HG02610 (cell line): Measurements from ENCODE around the gene ASTN2.
"Not testable (repeated sequence)": the region's sequence is repeated elsewhere in the genome, so short reads cannot be mapped to it uniquely, and the experiment has no call there.

Source experiments
- ATAC-seq: cut with Tn5 transposase; IDR thresholded peaks from one replicate; pipeline ENCODE4 v1.9.1; 2021; ENCODE audit warnings: mild to moderate bottlenecking, moderate library complexity; ENCODE audit not compliant: unreplicated experiment

Gene ASTN2

DNA sequence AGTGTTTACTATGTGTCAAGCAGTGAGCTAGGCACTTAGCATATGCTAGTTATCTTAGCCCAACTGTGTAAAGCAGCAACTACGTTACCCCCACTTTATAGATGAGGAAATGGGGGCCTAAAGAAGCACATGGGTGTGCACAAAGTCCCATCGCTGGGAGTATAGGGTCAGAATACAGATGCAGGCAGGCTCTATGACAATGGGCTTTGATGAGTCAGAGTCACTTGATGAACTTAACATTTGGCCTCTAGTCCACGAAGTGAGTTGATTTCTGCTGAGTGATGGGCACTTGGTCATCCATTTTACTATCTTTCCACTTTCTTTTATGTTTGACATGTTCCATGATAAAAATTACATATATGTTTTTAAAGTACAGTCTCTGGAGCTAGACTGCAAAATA, 523.4 kb downstream of the ASTN2 start:
- no peak for ATAC-seq

DNA sequence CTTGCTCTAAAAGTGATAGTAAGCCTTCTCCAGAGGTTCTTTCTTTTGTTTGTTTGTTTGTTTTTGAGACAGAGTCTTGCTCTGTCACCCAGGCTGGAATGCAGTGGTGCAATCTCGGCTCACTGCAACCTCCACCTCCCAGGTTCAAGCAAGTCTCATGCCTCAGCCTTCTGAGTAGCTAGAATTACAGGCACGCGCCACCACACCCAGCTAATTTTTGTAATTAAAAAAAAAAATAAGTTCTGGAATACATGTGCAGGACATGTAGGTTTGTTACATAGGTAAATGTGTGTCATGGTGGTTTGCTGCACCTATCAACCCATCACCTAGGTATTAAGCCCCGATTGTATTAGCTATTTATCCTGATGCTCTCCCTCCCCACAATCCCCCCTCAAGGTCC, 526.4 kb downstream of the ASTN2 start:
- ATAC-seq, result not testable (repeated sequence)

DNA sequence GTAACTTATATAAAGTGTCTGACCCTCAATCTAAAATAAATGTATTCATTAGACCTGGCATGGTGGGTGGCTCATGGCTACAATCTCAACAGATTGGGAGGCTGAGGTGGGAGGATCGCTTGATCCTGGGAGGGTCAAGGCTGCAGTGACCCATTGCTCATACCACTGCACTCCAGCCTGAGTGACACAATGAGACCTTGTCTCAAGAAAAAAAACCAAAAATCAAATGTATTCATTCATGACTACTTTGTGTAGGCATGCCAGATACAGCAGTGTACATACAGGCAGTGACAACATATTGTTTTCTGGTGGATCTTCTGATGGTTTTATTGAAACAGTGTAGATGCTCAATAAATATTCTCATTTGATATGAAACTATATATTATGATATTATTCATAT, 526.8 kb downstream of the ASTN2 start:
- ATAC-seq, result no peak

DNA sequence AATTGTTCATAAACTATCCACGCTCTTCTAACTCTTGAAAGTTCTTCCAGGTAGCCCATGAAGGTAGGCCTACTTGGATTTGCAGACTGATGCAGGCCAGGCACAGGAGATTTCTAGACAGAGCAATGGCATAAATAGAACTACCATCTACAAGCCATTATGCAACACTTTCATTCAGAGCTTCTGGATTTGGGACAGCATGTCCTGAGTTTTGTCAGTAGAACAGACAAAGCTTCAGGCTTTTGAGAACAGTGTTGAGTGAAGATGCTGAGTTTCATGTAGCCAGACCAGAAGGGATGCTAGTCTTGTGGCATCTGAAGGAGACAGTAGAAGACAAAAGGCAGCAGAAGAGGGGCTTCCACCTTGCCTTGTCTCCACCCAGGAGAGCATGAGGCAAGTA, 531.2 kb downstream of the ASTN2 start:
- ATAC-seq, result no peak

DNA sequence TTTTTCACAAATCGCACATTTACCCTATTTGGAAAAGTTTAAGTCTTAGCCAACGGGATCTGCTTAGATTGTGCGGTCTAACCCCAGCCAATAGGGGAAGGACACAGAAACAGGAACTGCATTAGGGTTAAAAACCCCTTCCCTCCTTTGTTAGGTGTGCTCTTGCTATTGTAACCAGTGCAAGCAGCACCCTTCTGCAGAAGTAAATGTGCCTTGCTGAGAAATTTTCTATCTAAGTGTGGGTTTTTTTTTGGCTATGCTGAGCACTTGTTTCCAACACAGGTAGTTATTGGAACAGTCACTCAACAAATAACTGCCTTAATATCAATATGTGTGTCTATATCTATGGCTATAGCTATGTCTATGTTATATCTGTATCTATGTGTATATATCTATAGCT, 537.8 kb downstream of the ASTN2 start:
- ATAC-seq, result no peak

DNA sequence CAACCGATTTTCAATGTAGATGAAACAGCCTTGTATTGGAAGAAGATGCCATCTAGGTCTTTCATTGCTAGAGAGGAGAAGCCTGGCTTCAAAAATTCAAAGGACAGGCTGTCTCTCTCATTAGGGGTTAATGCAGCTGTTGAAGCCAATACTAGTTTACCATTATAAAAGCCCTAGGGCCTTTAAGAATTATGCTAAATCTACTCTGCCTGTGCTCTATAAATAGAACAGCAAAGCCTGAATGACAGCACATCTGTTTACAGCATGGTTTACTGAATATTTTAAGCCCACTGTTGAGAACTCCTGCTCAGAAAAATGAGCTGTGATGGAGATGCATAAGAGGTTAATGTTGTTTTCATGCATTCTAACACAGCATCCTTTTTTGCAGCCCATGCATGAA, 539.3 kb downstream of the ASTN2 start:
- no peak for ATAC-seq

DNA sequence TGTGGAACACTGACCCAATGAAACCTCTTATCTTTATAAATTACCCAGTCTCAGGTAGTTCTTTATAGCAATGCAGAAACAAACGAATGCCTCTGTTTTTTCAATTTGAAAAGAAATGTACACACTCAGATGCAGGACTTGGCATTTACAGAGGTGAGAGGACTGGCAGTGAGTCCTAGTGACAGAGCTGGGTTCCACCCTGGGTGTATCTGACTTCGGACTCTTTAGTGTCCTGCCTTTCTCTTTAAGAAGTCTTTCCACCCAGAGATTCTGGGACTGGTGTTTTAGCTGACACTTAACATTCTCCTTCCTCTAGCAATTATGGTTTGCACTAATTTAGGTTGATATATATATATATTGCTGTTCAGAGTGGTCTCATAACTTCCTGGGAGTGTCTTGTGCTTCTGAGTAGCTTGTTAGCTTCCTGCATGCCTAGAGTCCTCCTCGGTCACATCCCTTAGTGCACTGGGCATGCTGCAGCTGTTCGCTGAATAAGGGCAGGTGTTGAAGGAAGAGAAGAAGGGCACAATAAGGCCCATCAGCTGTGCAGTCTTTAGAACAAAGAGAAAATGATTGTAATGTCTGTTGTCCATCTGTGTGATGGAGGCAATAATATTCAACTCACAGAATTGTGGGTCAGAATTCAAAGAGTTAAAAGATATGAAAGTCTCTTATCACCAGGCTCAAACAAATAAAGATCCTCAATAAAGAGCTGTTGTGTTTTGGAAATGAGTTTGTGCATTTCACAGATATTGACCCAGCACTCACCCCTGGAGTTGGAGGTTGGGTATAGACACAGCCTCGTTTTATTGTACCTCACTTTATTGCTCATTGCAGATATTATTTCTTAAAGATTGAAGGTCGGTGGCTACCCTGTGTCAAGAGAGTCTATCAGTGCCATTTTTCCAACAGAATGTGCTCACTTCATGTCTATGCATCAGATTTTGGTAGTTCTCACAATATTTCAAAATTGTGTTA, 540.6 kb downstream of the ASTN2 start:
- ATAC-seq, result no peak

DNA sequence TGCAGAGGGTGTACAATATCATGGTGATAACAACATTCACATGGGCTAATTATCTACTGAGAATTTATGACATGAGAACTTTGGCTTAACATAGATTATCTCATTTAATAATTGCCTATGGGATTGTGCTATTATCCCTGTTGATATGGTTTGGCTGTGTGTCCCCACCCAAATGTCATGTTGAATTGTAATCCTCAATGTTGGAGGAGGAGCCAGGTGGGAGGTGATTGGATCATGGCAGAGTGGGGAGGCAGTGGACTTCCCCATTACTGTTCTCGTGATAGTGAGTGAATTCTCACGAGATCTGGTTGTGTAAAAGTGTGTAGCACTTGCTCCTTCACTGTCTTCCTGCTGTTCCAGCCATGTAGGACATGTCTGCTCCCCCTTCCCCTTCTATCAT, 541.4 kb downstream of the ASTN2 start:
- ATAC-seq, result no peak

DNA sequence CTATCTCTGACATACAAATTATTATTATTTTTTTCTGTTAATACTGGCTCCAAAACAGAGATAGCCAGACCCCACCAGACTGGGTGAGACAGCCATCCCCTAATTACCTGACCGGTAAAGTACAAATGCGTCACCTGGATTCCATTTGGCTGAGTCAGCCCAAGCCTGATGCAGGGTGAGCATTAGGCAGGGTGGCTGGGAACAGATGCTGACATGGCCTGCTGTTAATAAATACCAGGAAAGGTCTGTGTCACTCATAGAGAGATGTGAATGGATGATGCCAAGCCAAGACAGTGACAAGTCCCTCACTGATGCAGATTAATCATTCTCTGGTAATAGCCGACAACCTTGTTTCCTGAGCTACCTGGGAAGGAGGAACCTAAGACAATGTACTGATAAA, 544.3 kb downstream of the ASTN2 start:
- no peak for ATAC-seq

DNA sequence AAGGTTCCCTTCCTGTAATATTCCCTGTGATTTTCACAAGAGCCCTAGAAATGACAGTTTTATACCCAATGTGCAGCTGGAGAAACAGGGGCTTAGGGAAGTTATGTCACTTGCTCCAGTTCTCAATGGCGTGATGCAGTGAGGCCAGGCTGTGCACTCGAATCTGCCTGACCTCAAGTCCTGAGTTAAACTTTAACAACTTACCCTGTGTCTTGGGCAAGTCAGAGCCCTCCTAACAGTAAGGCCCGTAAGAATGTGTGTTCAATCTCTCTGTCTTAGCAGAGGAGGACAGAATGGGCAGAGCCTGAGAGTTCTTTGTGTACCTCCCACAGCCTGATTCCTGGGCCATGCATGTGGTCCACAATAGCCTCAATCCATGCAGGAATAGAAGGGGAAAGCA, 546.7 kb downstream of the ASTN2 start:
- no peak for ATAC-seq

DNA sequence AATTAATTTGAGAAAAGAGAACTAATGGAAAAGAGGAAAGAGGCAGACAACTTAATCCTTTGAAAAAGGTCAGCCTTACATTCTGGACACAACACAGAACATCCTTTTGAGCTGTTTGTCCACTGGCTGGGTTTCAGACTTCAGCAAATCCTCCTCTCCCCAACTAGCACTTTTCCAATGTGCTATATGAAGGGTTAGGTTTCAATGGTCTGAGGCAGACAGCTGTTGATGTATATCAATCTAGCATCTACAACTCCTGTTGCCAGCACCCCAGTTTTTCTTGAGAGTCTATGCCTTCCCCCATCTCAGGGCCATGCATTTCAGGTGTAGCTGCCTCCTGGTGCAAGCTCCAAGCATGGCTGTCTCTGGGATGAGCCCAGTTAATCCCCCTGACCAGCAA, 553.5 kb downstream of the ASTN2 start:
- no peak for ATAC-seq

DNA sequence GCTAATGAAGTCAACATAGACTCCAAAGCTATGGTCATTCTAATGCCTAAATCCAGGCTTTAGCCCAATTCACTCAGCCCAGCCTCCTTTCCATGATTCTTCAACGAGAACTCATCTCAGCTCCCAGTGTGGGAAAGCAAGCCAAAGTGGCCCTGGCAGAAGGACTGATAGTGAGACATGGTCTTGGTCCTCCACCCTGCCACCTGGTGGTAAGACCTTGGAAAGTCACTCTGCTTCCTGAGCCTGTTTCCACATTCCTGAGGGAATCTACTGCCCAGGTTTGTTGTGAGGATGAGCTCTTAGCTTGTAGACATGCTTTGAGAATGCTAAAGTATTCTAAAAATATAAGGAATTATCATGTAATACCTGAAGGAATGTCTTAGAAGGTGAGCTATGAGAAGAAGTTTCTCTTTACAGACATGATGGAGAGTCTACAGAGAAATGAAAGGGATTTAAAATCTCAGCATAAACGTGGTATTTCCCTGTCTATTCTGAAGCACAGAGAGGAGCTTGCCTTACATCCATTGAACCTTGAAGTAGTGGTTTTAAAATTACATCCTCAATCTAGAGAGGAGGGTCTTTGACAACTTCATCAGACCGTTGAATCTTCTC, 554.2 kb downstream of the ASTN2 start:
- ATAC-seq, result peak; percentile 61

DNA sequence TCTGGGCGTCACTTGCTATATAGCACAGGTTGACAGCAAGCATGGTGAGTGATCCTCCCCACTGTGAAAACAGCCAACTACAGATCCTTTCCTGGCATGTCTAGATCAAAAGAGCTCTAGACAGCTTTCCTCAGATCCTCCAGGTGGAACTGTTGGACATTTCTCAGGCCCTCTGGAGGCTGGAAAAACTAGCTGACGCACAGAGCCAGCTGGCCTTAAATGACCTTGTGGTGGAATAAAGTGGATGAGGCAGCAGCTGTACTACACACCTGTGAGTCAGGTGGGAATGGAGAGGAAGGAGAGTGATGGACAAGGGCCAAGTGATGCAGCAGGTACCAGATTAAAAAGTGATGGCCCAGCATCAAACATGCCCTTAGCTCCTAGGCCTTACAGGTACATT, 555.1 kb downstream of the ASTN2 start:
- no peak for ATAC-seq

DNA sequence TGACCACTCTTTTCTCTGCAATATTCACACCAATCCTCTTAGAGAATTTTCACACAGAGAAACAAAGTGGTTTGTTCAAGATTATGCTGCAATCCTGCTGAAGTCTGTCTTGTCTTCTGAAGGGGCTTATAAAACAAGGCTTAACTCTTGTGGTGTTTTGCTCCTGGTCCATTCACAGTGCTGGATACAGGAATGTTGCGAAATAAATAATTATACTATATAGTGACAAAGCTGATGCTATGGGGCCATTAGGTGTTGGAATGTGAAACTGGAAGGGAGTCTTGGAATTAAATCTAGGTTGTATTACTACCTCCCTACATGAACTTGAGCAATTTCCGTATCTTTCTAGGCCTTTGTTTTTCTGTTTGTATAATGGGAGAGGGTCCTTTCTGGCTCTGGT, 557.5 kb downstream of the ASTN2 start:
- no peak for ATAC-seq

DNA sequence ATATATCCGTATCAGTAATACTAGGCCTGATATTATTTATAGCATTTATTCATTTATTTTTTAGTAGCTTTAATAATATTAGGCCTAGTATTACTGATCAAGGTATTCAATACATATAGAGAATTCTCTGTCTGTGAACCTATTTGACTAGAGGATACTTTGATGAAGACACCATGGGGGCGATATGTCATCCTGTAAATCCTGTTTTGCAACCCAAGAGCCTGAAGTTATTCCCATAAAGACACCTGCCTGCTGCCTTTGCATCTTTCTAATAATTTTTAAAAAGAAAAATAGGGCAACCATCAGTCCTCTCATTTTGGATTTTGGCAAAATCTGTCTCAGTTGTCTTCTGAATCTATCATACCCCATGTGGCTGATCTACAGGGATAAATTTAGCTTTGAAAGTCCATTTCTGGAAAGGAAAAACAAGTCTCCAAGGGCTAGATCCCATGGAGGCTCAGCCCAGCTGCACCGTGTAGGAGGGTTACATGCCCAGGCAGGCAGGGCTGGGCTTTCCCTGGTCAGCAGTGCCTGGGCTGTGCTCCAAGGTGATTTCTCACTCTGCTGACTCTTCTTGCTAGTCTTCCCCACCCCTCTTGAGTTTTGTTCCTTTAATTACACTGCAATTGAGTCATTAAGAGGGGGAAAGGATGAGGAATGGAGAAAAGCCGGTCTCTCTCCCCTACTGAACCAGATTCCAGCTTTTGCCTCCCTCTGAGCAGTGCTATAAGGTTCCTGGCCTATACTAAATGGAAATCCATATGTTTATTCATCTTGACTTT, 558.8 kb downstream of the ASTN2 start:
- ATAC-seq, result no peak

DNA sequence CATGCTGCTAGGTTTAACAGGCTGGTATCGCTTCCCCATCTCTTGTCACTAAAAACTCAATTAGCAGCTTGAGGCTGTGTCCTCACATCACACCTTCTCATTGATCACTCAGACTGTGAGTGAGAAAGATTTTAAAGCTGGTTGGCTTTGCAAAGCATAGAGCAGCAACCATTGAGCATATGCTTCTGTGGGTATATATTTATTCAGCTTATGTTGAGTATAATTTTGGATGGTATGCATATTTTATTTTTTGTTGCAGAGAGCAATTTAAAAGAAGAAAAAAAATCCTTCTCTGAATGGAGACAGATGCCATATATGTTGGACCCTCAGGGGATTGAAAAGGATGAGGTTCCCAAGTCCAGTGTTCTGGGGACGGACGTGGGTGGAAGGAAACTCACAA, 565.1 kb downstream of the ASTN2 start:
- ATAC-seq, result no peak

DNA sequence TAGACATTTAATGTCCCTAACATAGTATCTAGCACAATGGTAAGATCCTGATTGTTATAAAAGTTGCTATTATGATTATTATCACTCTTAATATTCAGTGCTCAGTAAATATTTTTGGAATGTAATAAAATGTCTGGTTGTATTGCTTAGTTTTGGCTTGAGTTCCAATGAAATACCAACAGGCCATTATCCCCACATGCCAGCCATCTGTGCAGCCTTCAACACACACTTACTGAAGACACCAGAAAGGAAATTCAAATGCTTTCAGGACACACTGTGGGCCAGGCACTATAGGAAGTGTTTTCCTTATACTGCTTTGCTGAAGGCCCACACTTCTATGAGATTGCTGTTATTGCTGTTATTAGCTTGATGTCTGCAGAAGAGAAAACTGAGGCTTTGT, 570.2 kb downstream of the ASTN2 start:
- no peak for ATAC-seq

DNA sequence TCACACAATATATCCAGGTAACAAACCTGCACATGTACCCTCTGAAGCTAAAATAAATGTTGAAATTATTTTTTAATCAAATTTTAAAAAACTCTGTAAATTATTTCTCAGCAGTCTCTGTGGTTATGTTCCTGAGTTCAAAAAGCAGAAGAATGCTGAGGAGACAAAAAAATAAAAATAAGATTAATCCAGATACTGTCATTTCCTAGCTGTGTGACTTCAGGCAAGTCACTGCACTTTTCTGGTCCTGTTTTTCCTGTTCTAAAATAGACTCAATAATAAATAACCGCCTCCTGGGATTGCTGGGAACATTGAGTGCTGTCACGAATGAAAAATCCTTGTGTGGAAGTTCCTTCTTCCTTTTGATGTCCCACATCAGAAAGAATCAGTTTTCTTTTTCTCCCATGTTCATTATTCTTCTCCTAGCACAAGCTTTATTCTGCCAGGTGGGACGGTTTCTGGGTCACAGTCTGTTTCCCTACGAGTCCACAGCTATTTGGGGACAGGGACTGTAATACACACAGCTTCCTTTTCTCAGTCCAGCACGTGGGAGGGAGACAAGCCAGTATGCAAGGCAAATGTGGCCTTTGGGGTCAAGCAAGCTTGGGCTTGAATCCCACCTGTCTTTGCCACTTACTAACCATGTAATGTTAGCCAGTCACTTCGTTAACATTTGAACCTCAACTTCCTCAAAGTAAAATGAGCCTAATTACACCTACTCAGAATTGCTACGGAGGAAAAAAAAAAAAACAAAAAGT, 570.8 kb downstream of the ASTN2 start:
- peak; percentile 43 for ATAC-seq

DNA sequence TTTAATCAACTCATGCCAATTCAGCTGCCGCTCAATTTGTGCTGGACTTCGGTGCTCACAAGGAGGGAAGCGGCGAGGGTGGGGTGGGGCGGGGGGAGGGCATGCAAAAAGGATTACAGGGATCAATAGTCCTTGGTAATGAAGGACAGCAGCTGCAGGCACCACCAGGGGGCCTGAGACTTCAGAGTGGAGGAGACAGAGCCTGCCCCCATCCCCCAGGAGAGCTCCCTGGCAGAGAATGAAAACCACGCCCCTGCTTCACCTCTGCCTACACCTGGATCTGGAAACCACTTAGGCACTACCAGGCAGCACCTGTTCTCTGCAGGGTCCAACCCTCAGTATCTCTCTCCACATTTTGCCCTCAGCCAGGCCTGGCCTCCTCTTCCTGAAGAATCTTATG, 572.2 kb downstream of the ASTN2 start:
- no peak for ATAC-seq

DNA sequence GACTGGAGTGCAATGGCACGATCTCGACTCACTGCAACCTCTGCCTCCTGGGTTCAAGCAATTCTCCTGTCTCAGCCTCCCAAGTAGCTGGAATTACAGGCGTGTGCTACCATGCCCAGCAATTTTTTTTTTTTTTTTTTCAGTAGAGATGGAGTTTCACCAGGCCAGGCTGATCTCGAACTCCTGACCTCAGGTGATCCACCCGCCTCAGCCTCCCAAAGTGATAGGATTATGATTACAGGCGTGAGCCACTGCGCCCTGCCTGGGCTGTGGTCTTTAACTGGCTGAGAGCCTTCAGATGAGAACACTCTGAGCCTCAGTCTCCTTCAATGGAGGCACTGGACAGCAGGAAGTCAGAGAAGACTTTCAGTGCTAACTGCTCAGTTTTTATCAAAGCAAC, 576.4 kb downstream of the ASTN2 start:
- ATAC-seq, result not testable (repeated sequence)
